Peyer's patch (tissue), 4 donors: ENCODE measurements around the gene PPM1G. TPM values are rescaled to one million over a fixed set of nuclear protein-coding genes. Genes with fewer than 3 reads are reported as not detected.

Experiments used
- DNase-seq, 3 donors: peaks; one replicate each; pipeline ENCODE4 v3.0.0-alpha.2; 2017 to 2019
- H3K27ac ChIP-seq, 4 donors: fragments of 200-600 bp; sonication (generic); one replicate each; pipeline ENCODE4 v1.5.1; 2016 to 2019
- H3K27me3 ChIP-seq, 2 donors: fragments of 200-600 bp; sonication (generic); one replicate each; pipeline ENCODE4 v1.5.1; 2019
- H3K36me3 ChIP-seq, 3 donors: fragments of 200-600 bp; sonication (generic); one replicate each; pipeline ENCODE4 v1.5.1; 2016 to 2019
- H3K4me1 ChIP-seq, 4 donors: fragments of 200-600 bp; sonication (generic); one replicate each; pipeline ENCODE4 v1.5.1; 2016 to 2019
- H3K4me3 ChIP-seq, 4 donors: fragments of 200-600 bp; sonication (generic); 1 replicate in 3 of 4; 2 replicates in 1 of 4; pipeline ENCODE4 v1.5.1; 2016 to 2019; ENCODE audit warnings: mild to moderate bottlenecking in 1 of 4
- H3K9me3 ChIP-seq, 4 donors: fragments of 200-600 bp; sonication (generic); one replicate each; pipeline ENCODE4 v1.5.1; 2016 to 2019; ENCODE audit warnings: mild to moderate bottlenecking in 1 of 4
- CTCF ChIP-seq, 6 experiments: fragments of 450-650 bp in 4 of 6; fragments of 200-600 bp in 2 of 6; sonication (generic) in 1 of 6; IDR thresholded peaks; one replicate each; pipeline ENCODE4 v1.5.1; 2017 to 2019; ENCODE audit warnings: antibody characterized with exemption in 6 of 6, mild to moderate bottlenecking in 3 of 6, moderate library complexity in 1 of 6
- POLR2A ChIP-seq, 2 donors: fragments of 450-650 bp; IDR thresholded peaks; one replicate each; pipeline ENCODE4 v1.5.1; 2017; ENCODE audit warnings: antibody characterized with exemption in 2 of 2, mild to moderate bottlenecking in 2 of 2, moderate library complexity in 2 of 2
- total RNA-seq, 4 donors: library from RNA; depleted of rRNA; stranded (reverse); fragments of >200 nt; gene quantifications; one replicate each; pipeline ENCODE4 v1.1.0, GENCODE V29; 2016

PPM1G gene
- total RNA-seq, 4 donors from 2014 or later, result 36.1 to 77.6 (median 45.5) TPM

- peaks cover 0 to 23% (median 3%) of the 10 kb centered on the region in 4 donors for H3K4me1 ChIP-seq
- H3K27me3 ChIP-seq, result no peaks in the 10 kb centered on the region
- peak overlapping the region; percentile 84 to 99 (median 92) for H3K4me3 ChIP-seq
- no peaks in the 10 kb centered on the region for H3K36me3 ChIP-seq
- peak overlapping the region; percentile 76 to 91 (median 85) for H3K27ac ChIP-seq
- TF ChIP-seq CTCF (IDR thresholded peaks at IDR 0.05) (no peak), POLR2A (IDR thresholded peaks at IDR 0.05) (no peak)
- H3K9me3 ChIP-seq, result no peaks in the 10 kb centered on the region
- DNase-seq, result no peak
Measured at GRCh38 chr2:27408601-27409320, 630 bp downstream of the PPM1G start.

- peak overlapping the region in 2 of 4 donors; percentile 98 to 99 for H3K4me3 ChIP-seq
- TF ChIP-seq CTCF (IDR thresholded peaks at IDR 0.05) (peak in 5 of 6 experiments; percentile 5 to 76 (median 67)), POLR2A (IDR thresholded peaks at IDR 0.05) (no peak)
Measured at GRCh38 chr2:27407798-27408491, 1.4 kb downstream of the PPM1G start.

GRCh38 chr2:27400348-27401135, 8.8 kb downstream of the PPM1G start:
- Histone ChIP-seq H3K36me3 (no peaks in the 10 kb centered on the region), H3K9me3 (no peaks in the 10 kb centered on the region), H3K4me3 (no peak overlapping the region), H3K27me3 (no peaks in the 10 kb centered on the region), H3K27ac (no peak overlapping the region), H3K4me1 (no peaks in the 10 kb centered on the region)
- no peak for DNase-seq
- no peak for TF ChIP-seq POLR2A (IDR thresholded peaks at IDR 0.05)
- TF ChIP-seq CTCF (IDR thresholded peaks at IDR 0.05), result no peak

More at GRCh38 chr2:27407798-27408491, 1.4 kb downstream of the PPM1G start:
- H3K27me3 ChIP-seq, result no peaks in the 10 kb centered on the region
- H3K27ac ChIP-seq, result no peak overlapping the region
- no peaks in the 10 kb centered on the region for H3K36me3 ChIP-seq
- no peak for DNase-seq
- H3K4me1 ChIP-seq, result peaks cover 0 to 23% (median 3%) of the 10 kb centered on the region in 4 donors
- no peaks in the 10 kb centered on the region for H3K9me3 ChIP-seq

- no peak for TF ChIP-seq CTCF (IDR thresholded peaks at IDR 0.05)
- TF ChIP-seq POLR2A (IDR thresholded peaks at IDR 0.05), result no peak
- H3K27ac ChIP-seq, result no peak overlapping the region
- DNase-seq, result no peak
- H3K4me3 ChIP-seq, result no peak overlapping the region
- no peaks in the 10 kb centered on the region for H3K36me3 ChIP-seq
- no peaks in the 10 kb centered on the region for H3K4me1 ChIP-seq
- H3K9me3 ChIP-seq, result no peaks in the 10 kb centered on the region
- H3K27me3 ChIP-seq, result no peaks in the 10 kb centered on the region
Measured at GRCh38 chr2:27398962-27399361, 10.4 kb downstream of the PPM1G start.

GRCh38 chr2:27393225-27393624, 16.2 kb downstream of the PPM1G start:
- H3K36me3 ChIP-seq, result peaks cover 0 to 7% (median 0%) of the 10 kb centered on the region in 3 donors
- H3K27ac ChIP-seq, result no peak overlapping the region
- H3K27me3 ChIP-seq, result no peaks in the 10 kb centered on the region
- no peak overlapping the region for H3K4me3 ChIP-seq
- H3K4me1 ChIP-seq, result no peaks in the 10 kb centered on the region
- no peaks in the 10 kb centered on the region for H3K9me3 ChIP-seq
- no peak for DNase-seq
- TF ChIP-seq POLR2A (IDR thresholded peaks at IDR 0.05), result no peak
- TF ChIP-seq CTCF (IDR thresholded peaks at IDR 0.05), result no peak
